GM15510 (cell line): ENCODE data around the gene MAX.

Experiments used
- POLR2A ChIP-seq: IDR thresholded peaks from 3 replicates; pipeline ENCODE4 v1.6.1; 2011; ENCODE audit warnings: borderline replicate concordance; ENCODE audit not compliant: insufficient read length; ENCODE audit errors: extremely low read depth

The MAX gene

GRCh38 chr14:65032319-65032718, 70.0 kb downstream of the MAX start:
- no peak for TF ChIP-seq POLR2A

DNA sequence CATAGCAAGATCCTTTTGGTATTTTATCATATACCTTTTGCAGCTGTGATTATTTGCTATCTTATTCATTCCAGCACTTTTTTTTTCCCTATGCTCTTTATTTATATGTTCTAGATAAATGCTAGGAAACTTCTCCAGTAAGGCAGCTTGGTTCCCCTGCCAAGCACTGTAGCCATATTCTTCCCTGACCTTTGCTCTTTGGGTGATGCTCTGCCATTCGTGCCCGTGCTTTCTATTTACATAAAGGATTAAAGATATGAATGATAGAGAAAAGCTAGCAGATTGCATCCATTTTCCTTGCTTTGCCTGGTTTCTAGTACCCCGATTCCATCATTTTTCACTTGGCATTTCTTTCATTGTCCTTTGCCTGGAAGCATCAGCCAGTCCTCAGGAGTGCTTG, 73.4 kb downstream of the MAX start:
- no peak for TF ChIP-seq POLR2A

DNA sequence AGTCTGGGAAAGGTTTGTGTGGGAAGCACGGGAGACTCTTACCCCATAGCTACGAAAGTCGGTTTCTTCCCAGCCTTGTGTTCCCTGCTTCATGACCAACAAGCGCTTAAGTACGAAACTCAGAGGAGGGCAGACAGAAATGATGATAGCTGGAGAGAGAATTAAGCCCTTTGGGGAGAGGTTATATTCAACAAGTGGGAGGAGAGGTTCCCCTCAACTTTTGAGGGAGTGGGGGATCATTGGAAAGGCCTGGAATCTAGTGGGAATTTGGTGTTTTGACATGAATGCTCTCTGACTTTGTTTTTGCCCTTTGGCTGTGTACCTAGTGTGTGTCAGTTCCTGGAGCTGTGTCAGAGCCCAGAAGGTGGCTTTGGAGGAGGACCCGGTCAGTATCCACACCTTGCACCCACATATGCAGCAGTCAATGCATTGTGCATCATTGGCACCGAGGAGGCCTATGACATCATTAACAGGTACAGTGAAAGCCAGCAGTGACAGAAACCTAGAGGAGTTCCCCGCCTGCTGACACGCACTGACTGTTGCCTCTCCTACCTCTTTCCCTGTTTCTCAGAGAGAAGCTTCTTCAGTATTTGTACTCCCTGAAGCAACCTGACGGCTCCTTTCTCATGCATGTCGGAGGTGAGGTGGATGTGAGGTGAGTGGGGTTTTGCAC, 75.1 kb downstream of the MAX start:
- TF ChIP-seq POLR2A, result no peak

DNA sequence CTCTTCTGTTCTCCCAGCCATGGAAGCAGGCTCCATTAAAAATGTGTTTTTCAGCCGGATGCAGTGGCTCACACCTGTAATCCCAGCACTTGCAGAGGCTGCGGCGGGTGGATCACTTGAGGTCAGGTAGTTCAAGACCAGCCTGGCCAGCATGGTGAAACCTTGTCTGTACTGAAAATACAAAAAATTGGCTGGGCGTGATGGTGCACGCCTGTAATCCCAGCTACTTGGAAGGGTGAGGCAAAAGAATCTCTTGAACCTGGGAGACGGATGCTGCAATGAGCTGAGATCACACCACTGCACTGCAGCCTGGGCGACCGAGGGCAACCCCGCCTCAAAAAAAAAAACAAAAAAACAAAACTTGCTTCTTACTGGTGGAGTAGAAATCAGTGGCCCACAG, 75.8 kb downstream of the MAX start:
- TF ChIP-seq POLR2A, result no peak

- no peak for TF ChIP-seq POLR2A
Observed at GRCh38 chr14:65025818-65026217, 76.5 kb downstream of the MAX start.
